Endometrial microvascular endothelial cells (primary cell): ENCODE results near the gene TBC1D8. TPM values are rescaled to one million over a fixed set of nuclear protein-coding genes. Genes with fewer than 3 reads are reported as not detected.

Source experiments
- total RNA-seq: library from RNA; depleted of rRNA; stranded (reverse); fragments of >200 nt; gene quantifications from one replicate; pipeline ENCODE4 v1.2.3, GENCODE V29; 2015; ENCODE audit errors: inconsistent ontology term

Gene TBC1D8
- total RNA-seq, 1 donor from 2014 or later = 27.2 TPM

Other genes starting within 250 kb of the TBC1D8 start
- gene RPL31, start 149.1 kb downstream of the TBC1D8 start, total RNA-seq = 533 TPM
- gene CNOT11, start 101.5 kb upstream of the TBC1D8 start, total RNA-seq = 50.9 TPM
- gene RNF149, start 157.3 kb upstream of the TBC1D8 start, total RNA-seq = 63.8 TPM
- 0.56 TPM for gene CREG2, start 236.1 kb upstream of the TBC1D8 start, total RNA-seq